NB4 (cell line): ENCODE measurements around the gene C6orf58.
A peak's percentile ranks its signal among the peaks of the same experiment; 100 is the strongest.
"Not testable (repeated sequence)": the region's sequence is repeated elsewhere in the genome, so short reads cannot be mapped to it uniquely, and the experiment has no call there.

Experiments
- DNase-seq: peaks from one replicate; pipeline ENCODE4 v3.0.0; 2010; ENCODE audit warnings: low read depth
- H3K4me3 ChIP-seq: one replicate; pipeline ENCODE4 v1.5.1; 2011; ENCODE audit warnings: mild to moderate bottlenecking, low read depth, low read length, moderate library complexity
- MAX ChIP-seq: IDR thresholded peaks from 2 replicates; pipeline ENCODE4 v1.6.1; 2011; ENCODE audit warnings: low read depth, low read length
- MYC ChIP-seq: IDR thresholded peaks from 2 replicates; pipeline ENCODE4 v1.6.1; 2011; ENCODE audit warnings: low read depth, low read length
- POLR2A ChIP-seq: IDR thresholded peaks from 2 replicates; pipeline ENCODE4 v1.6.1; 2011; ENCODE audit warnings: mild to moderate bottlenecking; ENCODE audit not compliant: insufficient read length; ENCODE audit errors: extremely low read depth
- TF ChIP-seq, protein P1 (sequence below): IDR thresholded peaks from one replicate; pipeline ENCODE4 v1.5.1; 2012; ENCODE audit warnings: low read depth, low read length

C6orf58 gene

DNA sequence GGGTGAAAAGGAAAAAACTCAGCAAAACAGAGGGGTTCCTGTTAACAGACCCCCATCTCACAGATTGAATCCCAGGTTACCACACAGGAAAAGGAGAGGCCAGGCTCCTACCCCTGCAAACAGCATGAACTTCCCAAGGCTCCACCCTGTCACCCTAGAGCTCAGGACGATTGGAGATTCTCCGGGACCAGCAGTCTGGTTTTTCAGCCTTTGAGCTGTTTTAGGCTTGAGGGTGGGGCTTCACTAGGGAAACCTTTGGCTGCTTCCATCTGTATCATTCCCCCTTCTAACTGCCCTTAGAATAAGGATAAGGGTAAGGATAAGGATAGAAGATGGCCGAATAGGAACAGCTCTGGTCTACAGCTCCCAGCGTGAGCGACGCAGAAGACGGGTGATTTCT is 16.0 kb downstream of the C6orf58 start:
- no peak for DNase-seq
- TF ChIP-seq MAX (no peak), MYC (no peak), POLR2A (no peak)
- TF ChIP-seq, protein P1, sequence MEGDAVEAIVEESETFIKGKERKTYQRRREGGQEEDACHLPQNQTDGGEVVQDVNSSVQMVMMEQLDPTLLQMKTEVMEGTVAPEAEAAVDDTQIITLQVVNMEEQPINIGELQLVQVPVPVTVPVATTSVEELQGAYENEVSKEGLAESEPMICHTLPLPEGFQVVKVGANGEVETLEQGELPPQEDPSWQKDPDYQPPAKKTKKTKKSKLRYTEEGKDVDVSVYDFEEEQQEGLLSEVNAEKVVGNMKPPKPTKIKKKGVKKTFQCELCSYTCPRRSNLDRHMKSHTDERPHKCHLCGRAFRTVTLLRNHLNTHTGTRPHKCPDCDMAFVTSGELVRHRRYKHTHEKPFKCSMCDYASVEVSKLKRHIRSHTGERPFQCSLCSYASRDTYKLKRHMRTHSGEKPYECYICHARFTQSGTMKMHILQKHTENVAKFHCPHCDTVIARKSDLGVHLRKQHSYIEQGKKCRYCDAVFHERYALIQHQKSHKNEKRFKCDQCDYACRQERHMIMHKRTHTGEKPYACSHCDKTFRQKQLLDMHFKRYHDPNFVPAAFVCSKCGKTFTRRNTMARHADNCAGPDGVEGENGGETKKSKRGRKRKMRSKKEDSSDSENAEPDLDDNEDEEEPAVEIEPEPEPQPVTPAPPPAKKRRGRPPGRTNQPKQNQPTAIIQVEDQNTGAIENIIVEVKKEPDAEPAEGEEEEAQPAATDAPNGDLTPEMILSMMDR, result no peak

GRCh38 chr6:127593456-127593855 is 16.5 kb downstream of the C6orf58 start:
- DNase-seq, H3K4me3 ChIP-seq: not testable (repeated sequence)

More for the DNA sequence above, 16.0 kb downstream of the C6orf58 start:
- no peak overlapping the region for H3K4me3 ChIP-seq

- H3K4me3 ChIP-seq, result no peak overlapping the region
- TF ChIP-seq MAX, result no peak
- TF ChIP-seq, protein P1, result peak; percentile 6
- DNase-seq, result peak; percentile 29
These were observed 29.2 kb downstream of the C6orf58 start for GRCh38 chr6:127606131-127606562.

- TF ChIP-seq MAX (no peak), MYC (no peak), POLR2A (no peak)
- TF ChIP-seq, protein P1, result no peak
- no peak overlapping the region for H3K4me3 ChIP-seq
- DNase-seq, result no peak
These were observed 31.7 kb downstream of the C6orf58 start for GRCh38 chr6:127608554-127609270.

- no peak overlapping the region for H3K4me3 ChIP-seq
- TF ChIP-seq MYC, result no peak
- TF ChIP-seq, protein P1, result no peak
- TF ChIP-seq MAX, result no peak
- no peak for TF ChIP-seq POLR2A
- DNase-seq, result no peak
These were observed 41.8 kb downstream of the C6orf58 start for GRCh38 chr6:127618729-127619128.

GRCh38 chr6:127630800-127631199 is 53.8 kb downstream of the C6orf58 start:
- TF ChIP-seq MAX, result no peak
- TF ChIP-seq POLR2A, result no peak
- TF ChIP-seq, protein P1, result no peak
- TF ChIP-seq MYC, result no peak
- DNase-seq, result no peak
- no peak overlapping the region for H3K4me3 ChIP-seq
